ENCODE results near the gene ZSCAN2.

The ZSCAN2 gene

DNA sequence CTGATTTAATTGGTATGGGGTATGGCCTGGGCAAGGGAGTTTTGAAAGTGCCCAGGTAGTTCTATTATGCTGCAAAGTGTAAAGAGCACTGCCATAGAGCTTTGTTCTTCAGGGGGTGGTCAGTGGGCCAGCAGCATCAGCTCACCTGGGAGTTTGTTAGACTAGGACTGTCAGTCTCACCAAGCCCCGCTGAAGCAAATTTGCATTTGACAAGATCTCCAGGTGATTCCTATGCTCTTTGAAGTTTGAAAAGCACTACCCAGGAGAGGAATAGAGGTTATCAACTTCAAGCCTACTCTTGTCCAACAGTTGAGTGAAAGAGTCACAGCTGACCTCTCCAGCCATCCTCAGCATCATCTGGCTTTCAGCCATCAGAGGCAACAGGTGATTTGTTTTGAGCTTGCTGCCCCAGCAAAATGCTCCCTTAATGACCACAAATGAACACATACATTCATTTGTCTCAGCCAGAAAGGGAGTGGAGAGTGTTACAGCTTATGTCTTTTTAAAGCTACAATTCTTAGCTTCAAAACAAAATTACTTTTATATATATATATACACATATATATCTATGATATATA is 8.0 kb downstream of the ZSCAN2 start:
- DNase-seq (ENCODE audit: low spot score) = no peak
- TF ChIP-seq, protein P1, sequence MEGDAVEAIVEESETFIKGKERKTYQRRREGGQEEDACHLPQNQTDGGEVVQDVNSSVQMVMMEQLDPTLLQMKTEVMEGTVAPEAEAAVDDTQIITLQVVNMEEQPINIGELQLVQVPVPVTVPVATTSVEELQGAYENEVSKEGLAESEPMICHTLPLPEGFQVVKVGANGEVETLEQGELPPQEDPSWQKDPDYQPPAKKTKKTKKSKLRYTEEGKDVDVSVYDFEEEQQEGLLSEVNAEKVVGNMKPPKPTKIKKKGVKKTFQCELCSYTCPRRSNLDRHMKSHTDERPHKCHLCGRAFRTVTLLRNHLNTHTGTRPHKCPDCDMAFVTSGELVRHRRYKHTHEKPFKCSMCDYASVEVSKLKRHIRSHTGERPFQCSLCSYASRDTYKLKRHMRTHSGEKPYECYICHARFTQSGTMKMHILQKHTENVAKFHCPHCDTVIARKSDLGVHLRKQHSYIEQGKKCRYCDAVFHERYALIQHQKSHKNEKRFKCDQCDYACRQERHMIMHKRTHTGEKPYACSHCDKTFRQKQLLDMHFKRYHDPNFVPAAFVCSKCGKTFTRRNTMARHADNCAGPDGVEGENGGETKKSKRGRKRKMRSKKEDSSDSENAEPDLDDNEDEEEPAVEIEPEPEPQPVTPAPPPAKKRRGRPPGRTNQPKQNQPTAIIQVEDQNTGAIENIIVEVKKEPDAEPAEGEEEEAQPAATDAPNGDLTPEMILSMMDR (IDR thresholded peaks at IDR 0.05; ENCODE audit: borderline replicate concordance, control extremely low read depth, extremely low read depth, insufficient read depth, missing control alignments) = no peak
- in situ Hi-C loops (cut with MboI; ENCODE audit: low sequenced_read_pairs, unreplicated experiment) = loop anchor here (25.0 kb wide), 1 partner anchor 579 kb away; no protein-coding TSS in a partner anchor

DNA sequence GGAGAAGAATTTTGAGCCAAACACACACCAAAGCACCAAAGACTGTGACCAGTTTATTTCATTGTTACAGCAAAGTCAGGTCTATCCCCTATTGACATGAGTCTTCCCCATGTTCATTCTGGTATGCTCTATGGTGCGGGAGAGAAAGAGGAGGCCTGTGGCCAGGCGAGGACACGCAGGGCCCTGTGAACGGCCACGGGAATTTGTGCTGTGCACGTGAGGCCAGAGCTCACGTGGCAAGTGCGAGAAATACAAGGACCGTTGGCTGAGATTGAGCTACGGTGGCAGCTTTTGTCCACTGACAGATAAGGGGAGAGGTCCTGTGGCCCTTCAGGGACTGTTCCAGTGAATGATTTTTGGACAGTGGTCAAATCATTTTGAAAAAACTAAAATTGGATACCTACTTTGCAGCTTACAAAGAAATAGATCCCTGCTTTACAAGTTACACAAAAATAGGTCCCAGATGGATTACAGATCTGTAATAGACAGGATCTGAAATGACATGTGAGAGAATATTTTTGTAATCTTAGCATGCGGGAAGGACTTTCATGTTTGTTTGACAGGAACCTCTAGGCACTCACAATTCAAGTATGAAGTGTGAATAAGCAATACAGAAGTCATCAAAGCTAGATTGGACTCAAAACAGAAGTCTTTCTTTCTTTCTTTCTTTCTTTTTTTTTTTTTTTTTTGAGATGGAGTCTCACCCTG is 9.2 kb downstream of the ZSCAN2 start:
- DNase-seq (ENCODE audit: low spot score) = no peak
- in situ Hi-C loops (cut with MboI; ENCODE audit: low sequenced_read_pairs, unreplicated experiment) = loop anchor here (25.0 kb wide), 1 partner anchor 577 kb away; no protein-coding TSS in a partner anchor

DNA sequence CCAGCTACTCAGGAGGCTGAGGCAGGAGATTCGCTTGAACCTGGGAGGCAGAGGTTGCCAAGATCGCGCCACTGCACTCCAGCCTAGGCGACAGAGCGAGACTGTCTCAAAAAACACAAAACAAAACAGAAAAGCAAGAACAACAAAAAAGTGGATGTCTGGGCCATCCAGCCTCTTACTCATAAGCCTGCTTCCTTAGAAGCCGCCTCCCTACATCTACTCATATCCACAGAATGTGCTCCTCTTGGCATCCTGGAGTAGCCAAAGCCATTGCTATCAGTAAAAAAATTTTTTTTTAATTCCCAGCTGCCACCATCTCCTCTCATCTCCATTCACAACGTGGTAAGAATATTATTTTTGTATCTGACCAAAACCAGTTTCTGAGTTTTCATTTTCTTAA is 10.8 kb downstream of the ZSCAN2 start:
- TF ChIP-seq, protein P1 (IDR thresholded peaks at IDR 0.05; ENCODE audit: borderline replicate concordance, control extremely low read depth, extremely low read depth, insufficient read depth, missing control alignments) = no peak
- in situ Hi-C loops (cut with MboI; ENCODE audit: low sequenced_read_pairs, unreplicated experiment) = loop anchor here (25.0 kb wide), 1 partner anchor 576 kb away; no protein-coding TSS in a partner anchor
- no peak for DNase-seq (ENCODE audit: low spot score)

More for the DNA sequence above, 9.2 kb downstream of the ZSCAN2 start:
- TF ChIP-seq, protein P1 (IDR thresholded peaks at IDR 0.05; ENCODE audit: borderline replicate concordance, control extremely low read depth, extremely low read depth, insufficient read depth, missing control alignments) = no peak

DNA sequence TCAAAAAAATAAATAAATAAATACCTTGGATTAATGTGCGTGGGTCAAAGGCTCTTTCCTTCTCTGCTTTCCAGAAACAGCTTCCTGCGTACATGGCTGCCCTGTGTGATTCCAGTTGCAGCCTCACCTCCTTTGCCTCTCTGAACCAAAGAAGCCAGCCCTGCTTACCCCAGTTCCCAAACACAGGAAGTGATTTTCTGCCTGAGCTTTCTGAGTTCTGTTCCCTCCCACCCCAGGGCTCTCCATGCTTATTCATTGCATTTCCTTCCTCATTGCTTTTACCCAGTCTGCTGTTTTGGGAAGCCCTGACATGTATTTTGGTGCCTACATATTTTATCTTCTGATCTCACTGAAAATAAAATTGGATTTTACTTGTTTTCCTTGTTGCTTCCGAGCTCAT is 15.4 kb downstream of the ZSCAN2 start:
- TF ChIP-seq, protein P1 (IDR thresholded peaks at IDR 0.05; ENCODE audit: borderline replicate concordance, control extremely low read depth, extremely low read depth, insufficient read depth, missing control alignments) = no peak
- no peak for DNase-seq (ENCODE audit: low spot score)
- in situ Hi-C loops (cut with MboI; ENCODE audit: low sequenced_read_pairs, unreplicated experiment) = loop anchor here (25.0 kb wide), 1 partner anchor 571 kb away; no protein-coding TSS in a partner anchor

DNA sequence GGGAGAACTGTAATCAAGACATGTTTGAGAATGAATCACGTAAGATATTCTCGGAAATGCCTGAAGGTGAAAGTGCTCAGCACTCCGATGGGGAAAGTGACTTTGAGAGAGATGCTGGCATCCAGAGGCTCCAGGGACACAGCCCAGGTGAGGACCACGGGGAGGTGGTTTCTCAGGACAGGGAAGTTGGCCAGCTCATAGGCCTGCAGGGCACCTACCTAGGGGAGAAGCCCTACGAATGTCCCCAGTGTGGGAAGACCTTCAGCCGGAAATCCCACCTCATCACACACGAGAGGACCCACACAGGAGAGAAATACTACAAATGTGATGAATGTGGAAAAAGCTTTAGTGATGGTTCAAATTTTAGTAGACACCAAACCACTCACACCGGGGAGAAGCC is 19.8 kb downstream of the ZSCAN2 start:
- TF ChIP-seq, protein P1 (IDR thresholded peaks at IDR 0.05; ENCODE audit: borderline replicate concordance, control extremely low read depth, extremely low read depth, insufficient read depth, missing control alignments) = no peak
- DNase-seq (ENCODE audit: low spot score) = no peak
- in situ Hi-C loops (cut with MboI; ENCODE audit: low sequenced_read_pairs, unreplicated experiment) = loop anchor here (25.0 kb wide), 1 partner anchor 567 kb away; no protein-coding TSS in a partner anchor

DNA sequence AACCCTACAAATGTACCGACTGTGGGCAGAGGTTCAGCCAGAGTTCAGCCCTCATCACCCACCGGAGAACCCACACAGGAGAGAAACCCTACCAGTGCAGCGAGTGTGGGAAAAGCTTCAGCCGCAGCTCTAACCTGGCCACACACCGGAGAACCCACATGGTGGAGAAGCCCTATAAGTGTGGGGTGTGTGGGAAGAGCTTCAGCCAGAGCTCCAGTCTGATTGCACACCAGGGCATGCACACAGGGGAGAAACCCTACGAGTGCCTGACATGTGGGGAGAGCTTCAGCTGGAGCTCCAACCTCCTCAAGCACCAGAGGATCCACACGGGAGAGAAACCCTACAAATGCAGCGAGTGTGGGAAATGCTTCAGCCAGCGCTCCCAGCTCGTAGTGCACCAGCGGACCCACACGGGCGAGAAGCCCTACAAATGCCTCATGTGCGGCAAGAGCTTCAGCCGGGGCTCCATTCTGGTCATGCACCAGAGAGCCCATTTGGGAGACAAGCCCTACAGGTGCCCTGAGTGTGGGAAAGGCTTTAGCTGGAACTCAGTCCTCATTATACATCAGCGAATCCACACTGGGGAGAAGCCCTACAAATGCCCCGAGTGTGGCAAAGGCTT is 20.7 kb downstream of the ZSCAN2 start:
- no peak for DNase-seq (ENCODE audit: low spot score)
- TF ChIP-seq, protein P1 (IDR thresholded peaks at IDR 0.05; ENCODE audit: borderline replicate concordance, control extremely low read depth, extremely low read depth, insufficient read depth, missing control alignments) = no peak
- in situ Hi-C loops (cut with MboI; ENCODE audit: low sequenced_read_pairs, unreplicated experiment) = loop anchor here (25.0 kb wide), 1 partner anchor 566 kb away; no protein-coding TSS in a partner anchor

Data from GM13976 (cell line).